Measurements from ENCODE around the gene MRPL18. TPM values are rescaled to one million over a fixed set of nuclear protein-coding genes. Genes with fewer than 3 reads are reported as not detected.
A peak's percentile ranks its signal among the peaks of the same experiment; 100 is the strongest.

Gene MRPL18
- total RNA-seq, 1 experiment from 2014 or later, result 71.1 TPM

DNA sequence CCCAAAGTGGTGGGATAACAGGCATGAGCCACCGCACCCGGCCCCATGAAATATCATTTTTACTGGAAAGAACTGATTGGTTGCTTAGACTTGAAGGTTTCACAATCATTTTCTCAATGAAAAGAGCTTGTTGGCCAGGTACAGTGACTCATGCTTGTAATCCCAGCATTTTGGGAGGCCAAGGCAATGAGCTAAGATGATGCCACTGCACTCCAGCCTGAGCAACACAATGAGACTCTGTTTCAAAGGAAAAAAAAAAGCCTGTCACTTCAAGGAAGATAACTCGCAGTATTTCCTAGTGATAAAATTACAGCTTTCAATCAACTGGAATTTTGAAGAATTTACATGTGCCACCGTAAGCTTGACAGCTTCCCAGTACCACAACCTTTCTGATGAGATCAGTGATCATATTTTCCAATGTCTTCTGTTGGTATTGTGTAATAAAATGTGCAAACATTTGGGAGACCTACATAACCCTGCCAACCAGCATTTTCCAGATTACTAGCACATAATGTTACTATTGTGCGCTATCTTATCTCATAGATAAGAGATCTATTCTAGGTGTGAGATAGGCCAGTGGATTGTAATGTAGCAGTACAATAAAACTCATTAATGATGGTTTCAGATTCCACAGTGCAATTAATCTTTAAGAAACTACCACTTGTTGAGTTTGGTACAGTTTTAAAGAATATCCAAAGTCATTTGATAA is 17.0 kb downstream of the MRPL18 start:
- BruUV-seq (replicated peaks), result TSS peak; percentile 34
- TF ChIP-seq, protein P1, sequence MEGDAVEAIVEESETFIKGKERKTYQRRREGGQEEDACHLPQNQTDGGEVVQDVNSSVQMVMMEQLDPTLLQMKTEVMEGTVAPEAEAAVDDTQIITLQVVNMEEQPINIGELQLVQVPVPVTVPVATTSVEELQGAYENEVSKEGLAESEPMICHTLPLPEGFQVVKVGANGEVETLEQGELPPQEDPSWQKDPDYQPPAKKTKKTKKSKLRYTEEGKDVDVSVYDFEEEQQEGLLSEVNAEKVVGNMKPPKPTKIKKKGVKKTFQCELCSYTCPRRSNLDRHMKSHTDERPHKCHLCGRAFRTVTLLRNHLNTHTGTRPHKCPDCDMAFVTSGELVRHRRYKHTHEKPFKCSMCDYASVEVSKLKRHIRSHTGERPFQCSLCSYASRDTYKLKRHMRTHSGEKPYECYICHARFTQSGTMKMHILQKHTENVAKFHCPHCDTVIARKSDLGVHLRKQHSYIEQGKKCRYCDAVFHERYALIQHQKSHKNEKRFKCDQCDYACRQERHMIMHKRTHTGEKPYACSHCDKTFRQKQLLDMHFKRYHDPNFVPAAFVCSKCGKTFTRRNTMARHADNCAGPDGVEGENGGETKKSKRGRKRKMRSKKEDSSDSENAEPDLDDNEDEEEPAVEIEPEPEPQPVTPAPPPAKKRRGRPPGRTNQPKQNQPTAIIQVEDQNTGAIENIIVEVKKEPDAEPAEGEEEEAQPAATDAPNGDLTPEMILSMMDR (IDR thresholded peaks at IDR 0.05; ENCODE audit: insufficient read depth in 1 of 2, low read depth in 1 of 2, low read length in 1 of 2, severe bottlenecking in 1 of 2, unreplicated experiment in 1 of 2), result no peak
- H3K36me3 Mint-ChIP-seq (ENCODE audit: insufficient read depth, unreplicated experiment), result peaks cover 10% of the 10 kb centered on the region
- Histone ChIP-seq H3K36me3 (ENCODE audit: control insufficient read depth, insufficient read depth, low read length) (no peaks in the 10 kb centered on the region), H3K4me3 (ENCODE audit: low read depth, low read length) (no peak overlapping the region), H3K4me1 (peaks cover 42% of the 10 kb centered on the region), H3K27me3 (replicated peaks; ENCODE audit: control insufficient read depth, insufficient read depth, low read length) (no peaks in the 10 kb centered on the region), H3K9me3 (no peaks in the 10 kb centered on the region)
- H3K4me1 Mint-ChIP-seq (ENCODE audit: low read depth, unreplicated experiment), result peaks cover 27% of the 10 kb centered on the region
- intact Hi-C loops (cut with micrococcal nuclease; ENCODE audit: unreplicated experiment), result loop anchor here (1.0 to 5.0 kb wide), 4 partner anchors 17 to 100 kb away; partner anchors contain the start of genes ACAT2 and MRPL18
- ChIA-PET CTCF (interaction anchor here (0.5 to 1.2 kb wide), 6 partner anchors 17 to 1118 kb away, joined by 3 to 7 read pairs (median 3); partner anchors contain the start of genes MRPL18 and TCP1), POLR2A (interaction anchor here (0.5 to 3.2 kb wide), 4 partner anchors 14 to 585 kb away, joined by 3 to 42 read pairs (median 8); partner anchors contain the start of genes MRPL18, TCP1 and WTAP)
- H3K27ac Mint-ChIP-seq (ENCODE audit: unreplicated experiment), result peak overlapping the region; percentile 81
- DNase-seq, result peak; percentile 69 to 71
- H3K4me3 Mint-ChIP-seq (ENCODE audit: unreplicated experiment), result peak overlapping the region; percentile 27
- no peaks in the 10 kb centered on the region for H3K27me3 Mint-ChIP-seq (ENCODE audit: insufficient read depth, unreplicated experiment)
- no peaks in the 10 kb centered on the region for H3K9me3 Mint-ChIP-seq (ENCODE audit: unreplicated experiment)

DNA sequence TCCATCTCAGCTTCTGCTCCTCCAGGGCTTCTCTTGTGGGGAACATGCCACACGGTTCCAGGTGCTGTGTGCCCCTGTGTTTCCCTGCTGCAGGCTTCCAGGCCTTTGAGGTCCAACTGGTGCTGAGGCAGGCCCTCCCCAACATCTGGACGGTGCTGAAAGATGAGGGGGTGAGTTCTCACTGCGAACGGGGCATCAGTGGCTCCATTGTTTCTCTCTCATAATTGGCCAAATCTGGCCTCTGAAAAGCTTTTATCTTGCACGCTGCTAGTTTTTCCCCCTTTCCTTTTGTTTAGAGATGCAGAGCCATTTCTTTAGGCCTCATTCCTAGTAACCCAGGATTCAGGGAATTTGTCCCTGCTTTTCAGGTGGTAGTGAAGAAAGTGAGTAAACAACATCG is 18.4 kb downstream of the MRPL18 start:
- no peaks in the 10 kb centered on the region for H3K27me3 Mint-ChIP-seq (ENCODE audit: insufficient read depth, unreplicated experiment)
- BruUV-seq (replicated peaks), result no TSS peak
- peaks cover 42% of the 10 kb centered on the region for H3K4me1 ChIP-seq
- TF ChIP-seq, protein P1 (IDR thresholded peaks at IDR 0.05; ENCODE audit: insufficient read depth in 1 of 2, low read depth in 1 of 2, low read length in 1 of 2, severe bottlenecking in 1 of 2, unreplicated experiment in 1 of 2), result no peak
- H3K9me3 Mint-ChIP-seq (ENCODE audit: unreplicated experiment), result no peaks in the 10 kb centered on the region
- intact Hi-C loops (cut with micrococcal nuclease; ENCODE audit: unreplicated experiment), result loop anchor here (5.0 kb wide), 2 partner anchors 44 to 99 kb away; no protein-coding TSS in a partner anchor
- H3K36me3 Mint-ChIP-seq (ENCODE audit: insufficient read depth, unreplicated experiment), result peaks cover 10% of the 10 kb centered on the region
- H3K4me1 Mint-ChIP-seq (ENCODE audit: low read depth, unreplicated experiment), result peaks cover 21% of the 10 kb centered on the region
- H3K9me3 ChIP-seq, result no peaks in the 10 kb centered on the region
- ChIA-PET POLR2A (interaction anchor here (0.6 kb wide), 1 partner anchor 243 kb away, joined by 7 read pairs; no protein-coding TSS in a partner anchor), CTCF (interaction anchor here (0.7 kb wide), 1 partner anchor 1195 kb away, joined by 3 read pairs; no protein-coding TSS in a partner anchor)
- no peaks in the 10 kb centered on the region for H3K36me3 ChIP-seq (ENCODE audit: control insufficient read depth, insufficient read depth, low read length)
- no peaks in the 10 kb centered on the region for H3K27me3 ChIP-seq (replicated peaks; ENCODE audit: control insufficient read depth, insufficient read depth, low read length)
- H3K27ac Mint-ChIP-seq (ENCODE audit: unreplicated experiment), result peak overlapping the region; percentile 71
- H3K4me3 Mint-ChIP-seq (ENCODE audit: unreplicated experiment), result no peak overlapping the region
- no peak overlapping the region for H3K4me3 ChIP-seq (ENCODE audit: low read depth, low read length)
- no peak for DNase-seq

DNA sequence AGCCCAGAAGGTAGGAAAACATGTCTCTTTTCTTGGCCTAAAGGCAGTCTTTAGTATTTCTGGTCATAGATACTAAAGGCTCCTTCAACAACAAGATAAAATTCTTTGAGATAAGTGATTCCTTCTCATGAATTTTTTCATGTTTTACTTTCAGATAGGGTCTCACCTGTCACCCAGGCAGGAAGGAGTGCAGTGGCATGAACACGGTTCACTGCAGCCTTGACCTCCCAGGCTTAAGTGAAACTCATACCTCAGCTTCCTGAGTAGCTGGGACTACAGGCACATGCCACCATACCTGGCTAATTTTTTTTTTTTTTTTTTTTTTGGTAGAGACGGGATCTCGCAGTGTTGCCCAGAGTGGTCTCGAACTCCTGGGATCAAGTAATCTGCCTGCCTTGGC is 18.9 kb downstream of the MRPL18 start:
- Histone ChIP-seq H3K9me3 (no peaks in the 10 kb centered on the region), H3K36me3 (ENCODE audit: control insufficient read depth, insufficient read depth, low read length) (no peaks in the 10 kb centered on the region), H3K4me3 (ENCODE audit: low read depth, low read length) (no peak overlapping the region), H3K4me1 (peaks cover 42% of the 10 kb centered on the region), H3K27me3 (replicated peaks; ENCODE audit: control insufficient read depth, insufficient read depth, low read length) (no peaks in the 10 kb centered on the region)
- no peak for DNase-seq
- POLR2A ChIA-PET, result interaction anchor here (0.6 kb wide), 1 partner anchor 243 kb away, joined by 7 read pairs; no protein-coding TSS in a partner anchor
- CTCF ChIA-PET, result interaction anchor here (0.7 kb wide), 1 partner anchor 1194 kb away, joined by 3 read pairs; no protein-coding TSS in a partner anchor
- TF ChIP-seq, protein P1 (IDR thresholded peaks at IDR 0.05; ENCODE audit: insufficient read depth in 1 of 2, low read depth in 1 of 2, low read length in 1 of 2, severe bottlenecking in 1 of 2, unreplicated experiment in 1 of 2), result no peak
- intact Hi-C loops (cut with micrococcal nuclease; ENCODE audit: unreplicated experiment), result loop anchor here (5.0 kb wide), 2 partner anchors 43 to 98 kb away; no protein-coding TSS in a partner anchor
- Mint-ChIP-seq H3K27me3 (ENCODE audit: insufficient read depth, unreplicated experiment) (no peaks in the 10 kb centered on the region), H3K9me3 (ENCODE audit: unreplicated experiment) (no peaks in the 10 kb centered on the region), H3K4me3 (ENCODE audit: unreplicated experiment) (no peak overlapping the region), H3K36me3 (ENCODE audit: insufficient read depth, unreplicated experiment) (peaks cover 10% of the 10 kb centered on the region), H3K27ac (ENCODE audit: unreplicated experiment) (peak overlapping the region; percentile 71), H3K4me1 (ENCODE audit: low read depth, unreplicated experiment) (peaks cover 21% of the 10 kb centered on the region)
- no TSS peak for BruUV-seq (replicated peaks)
